Anterior cingulate cortex (tissue), 58 donors: ENCODE data around the gene MGA.

ENCODE experiments used
- DNase-seq, 58 donors: peaks; one replicate each; lab custom pipeline; 2025; lab: John Stamatoyannopoulos, UW

Gene MGA

DNA sequence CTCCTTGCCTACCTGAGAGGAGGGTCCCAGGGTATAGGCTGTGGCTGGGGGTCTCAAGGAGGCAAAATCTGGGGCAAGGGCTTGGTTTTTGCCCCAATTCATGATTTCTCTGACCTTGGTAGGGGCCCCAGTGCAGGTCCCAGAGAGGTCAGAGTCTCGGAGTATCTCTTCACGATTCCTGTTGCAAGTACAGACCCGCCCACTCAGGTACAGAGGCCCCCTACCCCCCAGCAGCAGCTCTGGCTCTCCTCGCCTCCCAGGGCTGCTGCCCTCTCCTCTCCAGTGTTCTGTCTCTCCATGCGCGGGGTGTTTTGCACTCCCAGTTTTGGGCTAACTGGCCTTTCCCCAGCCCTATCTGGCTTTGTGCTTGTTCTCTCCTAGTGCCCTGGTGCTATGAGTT is 162.3 kb downstream of the MGA start:
- no peak for DNase-seq
